GM19238 (cell line): ENCODE results near the gene LRRC56.
A peak's percentile ranks its signal among the peaks of the same experiment; 100 is the strongest.

Experiments used
- DNase-seq: peaks from one replicate; pipeline ENCODE4 v3.0.0; 2011; ENCODE audit warnings: low spot score; ENCODE audit not compliant: insufficient read length

The LRRC56 gene

DNA sequence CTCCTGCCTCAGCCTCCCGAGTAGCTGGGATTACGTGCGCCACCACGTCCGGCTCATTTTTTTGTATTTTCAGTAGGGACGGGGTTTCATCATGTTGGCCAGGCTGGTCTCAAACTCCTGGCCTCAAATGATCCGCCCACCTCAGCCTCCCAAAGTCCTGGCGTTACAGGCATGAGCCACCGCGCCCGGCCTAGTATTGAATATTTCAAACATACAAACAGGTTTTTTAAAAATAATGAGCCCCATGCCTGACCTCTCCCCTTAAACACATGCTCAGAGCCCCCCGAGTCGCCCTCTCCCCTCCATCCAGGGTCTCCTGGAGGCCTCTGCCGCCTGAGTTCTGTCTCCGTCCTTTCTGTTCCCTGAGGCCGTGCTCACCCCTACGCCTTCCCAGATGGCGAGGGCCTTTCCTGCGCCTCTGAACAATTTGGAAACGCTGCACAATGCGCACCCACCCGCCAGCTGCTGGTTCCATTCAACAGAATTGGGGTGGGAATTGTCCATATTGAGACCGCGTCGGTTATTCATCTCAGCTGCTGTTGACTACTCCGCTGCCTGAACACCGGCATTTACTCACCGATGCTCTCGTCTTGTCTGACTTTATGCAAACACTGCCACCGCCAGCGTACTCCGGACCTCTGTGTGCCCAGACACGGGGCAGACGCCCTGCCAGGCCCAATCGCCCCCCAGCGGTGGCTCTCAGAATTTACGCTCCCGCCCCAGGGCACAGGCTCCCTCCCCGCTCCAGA, 16.7 kb upstream of the LRRC56 start:
- DNase-seq = no peak

DNA sequence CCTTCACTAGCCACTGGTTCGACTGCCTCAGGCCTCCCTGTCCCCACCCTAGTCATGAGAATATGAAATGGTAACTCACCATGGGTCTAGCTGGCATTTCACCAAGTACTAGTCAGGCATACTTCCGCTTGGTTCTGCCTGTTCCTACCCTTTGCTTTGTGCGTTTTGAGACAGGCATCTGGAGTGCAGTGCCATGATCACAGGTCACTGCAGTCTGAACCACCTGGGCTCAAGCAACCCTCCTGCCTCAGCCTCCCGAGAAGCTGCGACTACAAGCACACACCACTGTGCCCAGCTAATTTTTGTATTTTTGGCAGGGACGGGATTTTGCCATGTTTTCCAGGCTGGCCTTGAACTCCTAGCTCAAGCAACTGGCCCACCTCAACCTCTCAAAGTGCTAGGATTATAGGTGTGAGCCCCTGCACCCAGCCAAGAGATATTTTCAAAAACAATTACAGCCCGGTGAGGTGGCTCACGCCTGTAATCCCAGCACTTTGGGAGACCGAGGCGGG, 16.1 kb upstream of the LRRC56 start:
- no peak for DNase-seq

- DNase-seq = no peak
These were observed 11.1 kb upstream of the LRRC56 start for GRCh38 chr11:526192-526591.

DNA sequence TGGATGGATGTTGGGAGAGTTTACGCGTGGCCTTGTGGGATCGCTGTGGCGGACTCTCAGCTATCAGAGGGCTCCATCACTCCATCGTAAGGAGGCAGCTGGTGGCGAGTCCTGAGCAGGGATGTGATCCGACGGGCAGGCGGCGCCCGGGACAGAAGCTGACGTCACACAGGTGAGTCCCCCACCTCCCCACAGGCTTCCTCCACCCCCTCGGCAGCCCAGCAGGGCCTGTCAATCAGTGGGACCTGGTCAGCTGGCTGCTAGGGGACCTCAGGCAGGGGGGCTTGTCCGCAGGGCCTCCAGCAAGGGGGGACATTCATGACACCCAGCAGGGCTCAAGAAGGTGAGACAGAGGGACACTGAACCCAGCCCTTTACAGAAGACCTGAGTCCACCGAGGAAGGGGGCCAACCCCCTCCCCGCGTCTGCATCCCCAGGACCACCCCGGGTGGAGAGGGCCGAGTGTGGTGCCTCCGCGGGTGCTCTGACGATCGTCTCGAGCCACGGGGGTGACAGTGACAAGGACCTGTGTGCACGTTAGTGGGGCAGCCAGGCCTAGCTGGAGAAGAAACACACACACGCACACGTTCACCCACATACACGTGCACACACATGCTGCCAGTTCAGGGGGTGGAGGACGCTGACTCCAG, 9.0 kb upstream of the LRRC56 start:
- DNase-seq = no peak

GRCh38 chr11:528815-529727, 8.3 kb upstream of the LRRC56 start:
- no peak for DNase-seq

GRCh38 chr11:529728-530411, 7.5 kb upstream of the LRRC56 start:
- DNase-seq = no peak

GRCh38 chr11:530960-531831, 6.1 kb upstream of the LRRC56 start:
- DNase-seq = no peak

DNA sequence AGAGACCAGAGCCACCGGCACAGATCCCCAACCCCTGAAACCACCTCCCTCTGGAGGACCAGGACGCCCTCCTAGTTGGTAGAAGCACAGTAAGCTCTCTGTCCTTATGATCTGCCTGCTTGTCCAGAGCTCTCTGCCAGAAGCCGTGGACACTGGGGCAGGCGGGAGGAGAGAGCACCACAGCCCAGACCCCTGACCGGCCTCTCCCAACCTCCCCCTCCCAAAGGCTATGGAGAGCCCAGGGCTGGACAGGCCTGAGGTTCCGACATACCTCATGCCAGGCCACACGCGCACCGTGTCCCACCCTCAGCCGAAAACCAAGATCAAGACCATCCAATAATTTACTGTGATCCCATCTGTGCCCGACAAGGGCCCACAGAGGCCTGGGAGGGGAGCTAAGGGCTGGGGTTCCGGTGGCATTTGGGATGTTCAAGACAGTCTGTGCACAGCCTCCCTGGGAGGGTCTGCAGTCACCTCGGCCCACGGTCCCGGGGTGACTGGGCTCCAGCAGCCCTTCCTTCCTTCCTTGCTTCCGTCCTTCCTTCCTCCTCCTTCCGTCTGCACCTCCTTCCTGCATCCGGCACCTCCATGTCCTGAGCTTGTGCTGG, 5.3 kb upstream of the LRRC56 start:
- no peak for DNase-seq

DNA sequence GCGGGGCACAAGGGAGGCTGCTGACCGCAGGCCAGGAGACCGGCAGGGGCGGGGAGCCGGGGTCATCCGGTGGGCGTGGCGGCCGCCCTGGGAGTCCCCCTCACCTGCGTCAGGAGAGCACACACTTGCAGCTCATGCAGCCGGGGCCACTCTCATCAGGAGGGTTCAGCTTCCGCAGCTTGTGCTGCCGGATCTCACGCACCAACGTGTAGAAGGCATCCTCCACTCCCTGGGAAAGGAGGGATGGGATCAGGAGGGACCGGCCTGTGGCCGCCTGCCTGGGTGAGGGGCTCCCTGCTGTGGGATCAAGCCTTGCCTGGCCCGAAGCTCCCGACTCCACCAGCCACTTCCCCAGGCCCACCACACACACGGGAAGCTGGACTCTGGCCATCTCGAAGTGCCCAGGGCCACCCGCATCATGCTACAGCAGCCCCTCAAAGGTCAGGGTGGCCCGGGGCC, 4.8 kb upstream of the LRRC56 start:
- no peak for DNase-seq

DNA sequence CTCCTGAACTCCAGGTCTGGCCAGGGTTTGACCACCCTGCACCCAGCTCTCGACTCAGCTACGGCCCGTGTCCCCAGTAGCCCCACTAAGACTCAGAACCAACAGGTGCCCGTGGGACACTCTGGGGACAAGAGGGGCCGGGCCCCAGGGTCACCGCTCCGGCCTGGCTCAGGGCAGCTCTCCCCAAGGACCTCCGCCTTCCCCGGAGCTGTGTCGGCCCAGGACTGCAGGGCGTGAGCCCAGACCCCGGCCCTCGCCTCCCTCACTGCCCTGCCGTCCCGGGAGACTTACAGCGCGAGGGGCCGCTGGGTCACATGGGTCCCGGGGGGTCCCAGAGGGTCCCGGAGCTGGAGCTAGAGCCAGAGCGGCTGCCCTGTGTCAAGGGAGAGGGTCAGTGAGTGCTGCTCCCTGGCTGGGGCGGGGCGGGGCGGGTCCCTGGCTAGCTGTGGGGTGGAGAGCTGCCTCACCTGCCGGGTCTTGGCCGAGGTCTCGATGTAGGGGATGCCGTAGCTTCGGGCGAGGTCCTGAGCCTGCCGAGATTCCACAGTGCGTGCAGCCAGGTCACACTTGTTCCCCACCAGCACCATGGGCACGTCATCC, 4.2 kb upstream of the LRRC56 start:
- no peak for DNase-seq

DNA sequence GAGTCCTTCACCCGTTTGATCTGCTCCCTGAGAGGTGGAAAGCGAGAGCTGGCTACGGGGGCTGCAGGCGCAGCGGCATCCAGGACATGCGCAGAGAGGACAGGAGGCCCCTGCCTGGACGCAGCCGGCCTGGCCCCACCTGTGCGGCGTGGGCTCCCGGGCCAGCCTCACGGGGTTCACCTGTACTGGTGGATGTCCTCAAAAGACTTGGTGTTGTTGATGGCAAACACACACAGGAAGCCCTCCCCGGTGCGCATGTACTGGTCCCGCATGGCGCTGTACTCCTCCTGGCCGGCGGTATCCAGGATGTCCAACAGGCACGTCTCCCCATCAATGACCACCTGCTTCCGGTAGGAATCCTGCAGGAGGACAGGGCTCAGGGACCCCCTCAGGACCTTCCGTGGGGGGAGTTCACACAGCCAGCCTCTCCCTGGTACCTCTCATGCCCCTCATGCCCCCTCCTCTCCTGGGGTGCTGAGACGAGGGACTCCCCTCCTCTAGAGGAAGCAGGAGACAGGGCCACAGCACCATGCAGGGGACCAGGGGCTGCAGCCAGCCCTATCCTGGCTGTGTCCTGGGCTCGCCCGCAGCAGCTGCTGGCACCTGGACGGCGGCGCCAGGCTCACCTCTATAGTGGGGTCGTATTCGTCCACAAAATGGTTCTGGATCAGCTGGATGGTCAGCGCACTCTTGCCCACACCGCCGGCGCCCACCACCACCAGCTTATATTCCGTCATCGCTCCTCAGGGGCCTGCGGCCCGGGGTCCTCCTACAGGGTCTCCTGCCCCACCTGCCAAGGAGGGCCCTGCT, 3.5 kb upstream of the LRRC56 start:
- no peak for DNase-seq

- peak; percentile 45 for DNase-seq
These were observed 2.7 kb upstream of the LRRC56 start for GRCh38 chr11:534396-535209.

DNA sequence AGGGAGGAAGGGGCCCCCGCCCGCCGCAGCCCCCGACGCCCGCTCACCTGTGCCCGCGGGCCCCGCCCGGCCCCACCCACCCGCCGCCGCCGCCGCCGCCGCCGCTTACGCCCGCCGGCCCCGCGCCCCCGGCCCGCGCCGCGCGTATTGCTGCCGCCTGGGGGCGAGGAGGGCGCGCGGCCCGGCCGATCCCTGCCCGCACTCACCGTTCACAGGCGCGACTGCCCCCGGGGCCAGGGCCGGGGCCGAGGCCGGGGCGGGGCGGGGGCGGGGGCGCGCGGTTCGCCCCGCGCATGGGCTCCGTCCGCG, 2.2 kb upstream of the LRRC56 start:
- DNase-seq = no peak

DNA sequence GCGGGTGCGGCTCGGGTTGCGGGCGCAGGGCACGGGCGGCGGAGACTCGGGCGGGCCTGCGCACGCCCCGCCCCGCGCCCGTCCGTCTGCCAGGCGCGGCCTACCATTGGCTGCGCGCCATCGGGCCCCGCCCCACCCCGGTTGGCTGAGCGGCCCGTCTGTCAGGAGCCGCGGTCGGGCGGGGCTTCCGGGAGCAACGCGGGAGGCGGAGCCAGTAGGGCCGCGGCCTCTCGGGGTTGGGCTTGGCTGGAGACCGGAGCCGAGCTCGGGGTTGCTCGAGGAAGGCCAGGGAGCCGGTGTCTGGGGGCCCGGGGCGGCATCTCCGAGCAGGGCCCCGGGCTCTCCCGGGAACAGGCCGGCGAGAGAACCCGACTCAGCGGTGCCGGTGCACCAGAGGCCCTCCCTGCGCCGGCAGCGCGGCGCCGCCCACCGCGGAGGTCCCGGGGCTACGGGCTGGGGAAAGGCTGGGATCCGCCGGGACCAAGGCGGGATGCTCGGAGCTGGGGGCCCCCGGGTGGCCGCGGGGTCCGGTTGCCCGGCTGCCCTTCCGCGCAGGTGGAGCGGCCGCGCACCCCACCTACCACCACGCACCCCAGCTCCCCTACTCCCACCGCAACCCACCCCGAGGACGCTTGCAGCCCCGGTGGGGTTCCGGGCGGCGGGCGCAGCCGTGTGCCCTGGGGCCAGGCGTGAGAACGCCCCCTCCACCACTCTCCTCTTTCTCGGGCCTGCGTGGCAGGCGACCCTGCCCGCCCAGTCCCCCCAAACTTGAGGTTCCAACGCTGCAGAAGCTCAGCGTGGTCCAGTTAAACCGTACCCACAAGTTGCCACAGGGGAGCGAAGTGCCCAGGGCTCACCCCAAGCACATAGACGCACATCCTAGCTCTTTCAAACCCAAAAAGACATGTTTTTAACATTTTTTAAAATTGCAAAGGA, 1.5 kb upstream of the LRRC56 start, which contains the start of gene HRAS:
TSS of gene HRAS (minus strand) at position 58 of the 936 bp plus-strand sequence.
- peak; percentile 100 for DNase-seq

GRCh38 chr11:537622-538430, 499 bp downstream of the LRRC56 start:
- no peak for DNase-seq
